Glutamatergic neuron (in vitro differentiated cells): Measurements from ENCODE around the gene MYL6B. TPM values are rescaled to one million over a fixed set of nuclear protein-coding genes. Genes with fewer than 3 reads are reported as not detected.

ENCODE experiments used
- DNase-seq: peaks from one replicate; pipeline ENCODE4 v3.0.0; 2022
- H3K27ac Mint-ChIP-seq: one replicate; pipeline ENCODE4 v1.8.0; 2020; ENCODE audit warnings: mild to moderate bottlenecking, mixed read lengths, inconsistent platforms; ENCODE audit not compliant: unreplicated experiment
- H3K27me3 Mint-ChIP-seq: one replicate; pipeline ENCODE4 v1.8.0; 2020; ENCODE audit warnings: mild to moderate bottlenecking, moderate library complexity, mixed read lengths, inconsistent platforms; ENCODE audit not compliant: unreplicated experiment
- H3K36me3 Mint-ChIP-seq: one replicate; pipeline ENCODE4 v1.8.0; 2020; ENCODE audit warnings: mild to moderate bottlenecking, mixed read lengths, inconsistent platforms; ENCODE audit not compliant: unreplicated experiment
- H3K4me1 Mint-ChIP-seq: one replicate; pipeline ENCODE4 v1.8.0; 2020; ENCODE audit warnings: mild to moderate bottlenecking, low read depth, mixed read lengths, inconsistent platforms; ENCODE audit not compliant: unreplicated experiment
- H3K4me3 Mint-ChIP-seq: one replicate; pipeline ENCODE4 v1.8.0; 2020; ENCODE audit warnings: mild to moderate bottlenecking, mixed read lengths, inconsistent platforms; ENCODE audit not compliant: unreplicated experiment
- H3K9me3 Mint-ChIP-seq: one replicate; pipeline ENCODE4 v1.8.0; 2020; ENCODE audit warnings: mild to moderate bottlenecking, moderate library complexity, mixed read lengths, inconsistent platforms; ENCODE audit not compliant: unreplicated experiment
- total RNA-seq: library from RNA; stranded (reverse); fragmentation: NEBNext Ultra II Directional; extraction: Animal tissue kit (Norgen Biotek cat#: 25700); gene quantifications from one replicate; pipeline ENCODE4 v1.2.1, GENCODE V29; 2021; ENCODE audit not compliant: unreplicated experiment
- TF ChIP-seq, protein P1 (sequence below): fragments of 200-600 bp; sonication (generic); IDR thresholded peaks from one replicate; pipeline ENCODE4 v1.5.0; 2021; ENCODE audit not compliant: partially characterized antibody, unreplicated experiment

Gene MYL6B
- total RNA-seq, 1 donor from 2014 or later, result 232 TPM

DNA sequence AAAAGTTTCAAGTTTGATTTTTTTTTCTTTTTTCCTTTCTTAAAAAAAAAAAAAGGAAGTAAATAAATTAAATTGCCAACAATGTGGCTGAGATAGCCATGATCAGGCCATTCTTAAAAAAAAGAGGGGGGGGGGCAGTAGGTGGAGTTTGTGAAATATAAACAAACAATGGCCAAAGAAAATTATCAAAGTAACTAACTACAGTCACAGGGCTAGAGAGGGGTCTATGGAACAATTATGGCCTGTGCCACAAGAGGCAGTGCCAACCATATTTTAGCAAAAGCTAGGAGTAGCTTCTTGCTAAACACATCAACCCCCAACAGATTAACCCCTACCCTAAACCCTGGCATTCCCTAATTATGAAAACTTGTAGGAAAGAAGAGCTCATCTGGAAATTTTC lies 53.1 kb downstream of the MYL6B start:
- no peaks in the 10 kb centered on the region for H3K4me1 Mint-ChIP-seq
- no peaks in the 10 kb centered on the region for H3K27me3 Mint-ChIP-seq
- TF ChIP-seq, protein P1, sequence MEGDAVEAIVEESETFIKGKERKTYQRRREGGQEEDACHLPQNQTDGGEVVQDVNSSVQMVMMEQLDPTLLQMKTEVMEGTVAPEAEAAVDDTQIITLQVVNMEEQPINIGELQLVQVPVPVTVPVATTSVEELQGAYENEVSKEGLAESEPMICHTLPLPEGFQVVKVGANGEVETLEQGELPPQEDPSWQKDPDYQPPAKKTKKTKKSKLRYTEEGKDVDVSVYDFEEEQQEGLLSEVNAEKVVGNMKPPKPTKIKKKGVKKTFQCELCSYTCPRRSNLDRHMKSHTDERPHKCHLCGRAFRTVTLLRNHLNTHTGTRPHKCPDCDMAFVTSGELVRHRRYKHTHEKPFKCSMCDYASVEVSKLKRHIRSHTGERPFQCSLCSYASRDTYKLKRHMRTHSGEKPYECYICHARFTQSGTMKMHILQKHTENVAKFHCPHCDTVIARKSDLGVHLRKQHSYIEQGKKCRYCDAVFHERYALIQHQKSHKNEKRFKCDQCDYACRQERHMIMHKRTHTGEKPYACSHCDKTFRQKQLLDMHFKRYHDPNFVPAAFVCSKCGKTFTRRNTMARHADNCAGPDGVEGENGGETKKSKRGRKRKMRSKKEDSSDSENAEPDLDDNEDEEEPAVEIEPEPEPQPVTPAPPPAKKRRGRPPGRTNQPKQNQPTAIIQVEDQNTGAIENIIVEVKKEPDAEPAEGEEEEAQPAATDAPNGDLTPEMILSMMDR, result no peak
- peaks cover 2% of the 10 kb centered on the region for H3K9me3 Mint-ChIP-seq
- H3K4me3 Mint-ChIP-seq, result no peak overlapping the region
- DNase-seq, result no peak
- no peak overlapping the region for H3K27ac Mint-ChIP-seq
- H3K36me3 Mint-ChIP-seq, result peaks cover 11% of the 10 kb centered on the region

DNA sequence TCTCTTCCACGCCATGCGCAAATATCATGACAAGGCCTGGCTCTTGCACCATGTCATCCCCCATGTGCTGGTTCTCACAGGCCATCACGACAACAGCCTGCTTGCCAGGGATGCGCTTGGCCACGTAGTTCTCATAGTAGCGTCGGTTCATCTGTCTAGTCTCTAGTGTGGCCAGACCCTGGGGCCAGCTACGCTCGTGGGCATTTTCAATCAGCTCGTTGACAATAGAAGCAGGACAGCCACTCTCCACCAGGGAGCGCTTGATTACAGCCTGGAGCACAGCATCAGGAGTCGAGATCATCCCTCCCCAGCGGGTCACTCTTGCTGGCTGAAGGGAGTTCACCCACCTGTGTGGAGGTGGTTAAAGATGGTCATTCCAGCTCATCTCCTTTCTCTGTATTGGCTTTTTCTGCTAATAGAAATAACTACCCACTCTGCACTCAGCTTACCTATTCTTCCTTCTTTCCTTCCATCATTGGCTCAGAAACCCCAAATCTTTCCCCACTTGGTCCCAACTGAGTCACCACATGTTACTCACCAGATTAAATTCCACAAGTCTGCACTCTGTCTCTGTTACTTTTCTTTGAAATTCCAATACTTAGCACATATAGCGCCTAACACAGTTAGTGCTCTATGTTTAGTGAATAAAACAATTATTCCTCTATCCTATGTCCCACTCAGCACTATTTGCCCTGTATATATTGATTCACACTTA lies 54.2 kb downstream of the MYL6B start:
- peak overlapping the region; percentile 3 for H3K27ac Mint-ChIP-seq
- DNase-seq, result peak; percentile 76
- H3K27me3 Mint-ChIP-seq, result no peaks in the 10 kb centered on the region
- H3K4me3 Mint-ChIP-seq, result peak overlapping the region; percentile 23
- H3K36me3 Mint-ChIP-seq, result peaks cover 11% of the 10 kb centered on the region
- TF ChIP-seq, protein P1, result peak; percentile 47
- no peaks in the 10 kb centered on the region for H3K4me1 Mint-ChIP-seq
- H3K9me3 Mint-ChIP-seq, result peaks cover 2% of the 10 kb centered on the region

Other genes starting within 250 kb of the MYL6B start
- 55.3 TPM for gene PYM1, start 224.7 kb upstream of the MYL6B start, total RNA-seq
- 57.5 TPM for gene DGKA, start 221.4 kb upstream of the MYL6B start, total RNA-seq
- gene PMEL, start 186.5 kb upstream of the MYL6B start, total RNA-seq, result 851 TPM
- 20.5 TPM for gene CDK2, start 185.8 kb upstream of the MYL6B start, total RNA-seq
- gene RAB5B, start 178.5 kb upstream of the MYL6B start, total RNA-seq, result 170 TPM
- 23.9 TPM for gene SUOX, start 155.3 kb upstream of the MYL6B start, total RNA-seq
- gene IKZF4, start 131.5 kb upstream of the MYL6B start, total RNA-seq, result 24.1 TPM
- gene RPS26, start 110.7 kb upstream of the MYL6B start, total RNA-seq, result 29.8 TPM
- gene ERBB3, start 72.4 kb upstream of the MYL6B start, total RNA-seq, result 33.7 TPM
- 86.5 TPM for gene PA2G4, start 48.0 kb upstream of the MYL6B start, total RNA-seq
- gene RPL41, start 36.0 kb upstream of the MYL6B start, total RNA-seq, result 1,433 TPM
- gene ZC3H10, start 34.3 kb upstream of the MYL6B start, total RNA-seq, result 11.1 TPM
- gene ESYT1, start 24.3 kb upstream of the MYL6B start, total RNA-seq, result 144 TPM
- gene MYL6, start 5.8 kb downstream of the MYL6B start, total RNA-seq, result 2,223 TPM
- 196 TPM for gene SMARCC2, start 36.9 kb downstream of the MYL6B start, total RNA-seq
- gene RNF41, start 69.3 kb downstream of the MYL6B start, total RNA-seq, result 72.6 TPM
- 42.6 TPM for gene NABP2, start 71.8 kb downstream of the MYL6B start, total RNA-seq
- gene SLC39A5, start 77.5 kb downstream of the MYL6B start, total RNA-seq, result 0.61 TPM
- gene ANKRD52, start 105.8 kb downstream of the MYL6B start, total RNA-seq, result 49.1 TPM
- gene COQ10A, start 114.4 kb downstream of the MYL6B start, total RNA-seq, result 18.9 TPM
- 257 TPM for gene CS, start 147.7 kb downstream of the MYL6B start, total RNA-seq
- gene CNPY2, start 163.4 kb downstream of the MYL6B start, total RNA-seq, result 141 TPM
- gene PAN2, start 181.4 kb downstream of the MYL6B start, total RNA-seq, result 101 TPM
- gene IL23A, start 186.3 kb downstream of the MYL6B start, total RNA-seq, result 0.42 TPM
- gene STAT2, start 207.5 kb downstream of the MYL6B start, total RNA-seq, result 74.7 TPM
- gene APOF, start 210.3 kb downstream of the MYL6B start, total RNA-seq, result not detected